WTC11 (cell line): ENCODE measurements around the gene THRSP. TPM values are rescaled to one million over a fixed set of nuclear protein-coding genes. Genes with fewer than 3 reads are reported as not detected.

Experiments
- CBFB ChIP-seq: sonication (generic); formaldehyde crosslinking; IDR thresholded peaks from 2 replicates; pipeline ENCODE4 v1.8.1; 2022; ENCODE audit warnings: mild to moderate bottlenecking, low read depth, missing genetic modification reagents
- CREM ChIP-seq: sonication (generic); formaldehyde crosslinking; IDR thresholded peaks from 2 replicates; pipeline ENCODE4 v1.8.1; 2022; ENCODE audit warnings: mild to moderate bottlenecking, missing genetic modification reagents, moderate library complexity
- GRHL2 ChIP-seq: fragments of 250-450 bp; sonication (Bioruptor Pico); IDR thresholded peaks from 2 replicates; pipeline ENCODE4 v1.8.0; 2022; ENCODE audit warnings: mild to moderate bottlenecking, moderate library complexity; ENCODE audit not compliant: insufficient replicate concordance, severe bottlenecking
- GTF2I ChIP-seq: fragments of 250-450 bp; sonication (Bioruptor Pico); conservative IDR thresholded peaks from 2 replicates; pipeline ENCODE4 v1.4.0; 2021; ENCODE audit warnings: mild to moderate bottlenecking
- KAT7 ChIP-seq: sonication (generic); formaldehyde crosslinking; IDR thresholded peaks from 2 replicates; pipeline ENCODE4 v1.8.1; 2023; ENCODE audit warnings: missing genetic modification reagents, mild to moderate bottlenecking, borderline replicate concordance
- SMAD4 ChIP-seq: sonication (generic); formaldehyde crosslinking; IDR thresholded peaks from 2 replicates; pipeline ENCODE4 v1.8.0; 2022; ENCODE audit warnings: mild to moderate bottlenecking, missing genetic modification reagents
- SOX15 ChIP-seq: fragments of 250-450 bp; sonication (Bioruptor Pico); IDR thresholded peaks from 2 replicates; pipeline ENCODE4 v1.9.0; 2021; ENCODE audit warnings: mild to moderate bottlenecking
- TEAD1 ChIP-seq: sonication (generic); formaldehyde crosslinking; IDR thresholded peaks from 2 replicates; pipeline ENCODE4 v1.8.0; 2022; ENCODE audit warnings: mild to moderate bottlenecking, missing genetic modification reagents
- TEAD4 ChIP-seq: sonication (generic); formaldehyde crosslinking; IDR thresholded peaks from 2 replicates; pipeline ENCODE4 v1.8.0; 2022; ENCODE audit warnings: mild to moderate bottlenecking, missing genetic modification reagents
- ZNF121 ChIP-seq: sonication (generic); formaldehyde crosslinking; IDR thresholded peaks from 2 replicates; pipeline ENCODE4 v1.8.0; 2023; ENCODE audit warnings: missing genetic modification reagents
- ZNF263 ChIP-seq: sonication (generic); formaldehyde crosslinking; IDR thresholded peaks from 2 replicates; pipeline ENCODE4 v1.8.1; 2022; ENCODE audit warnings: low read depth, mild to moderate bottlenecking, moderate library complexity, missing genetic modification reagents
- total RNA-seq: library from RNA; stranded (reverse); gene quantifications from 3 replicates; pipeline ENCODE4 v1.2.3, GENCODE V29; 2021
- TF ChIP-seq, protein P1 (sequence below): fragments of 250-450 bp; sonication (Bioruptor Pico); IDR thresholded peaks from 2 replicates; pipeline ENCODE4 v1.9.0; 2021; ENCODE audit warnings: moderate library complexity, mild to moderate bottlenecking, inconsistent platforms, borderline replicate concordance
- TF ChIP-seq, protein P2 (sequence below): sonication (generic); formaldehyde crosslinking; IDR thresholded peaks from 2 replicates; pipeline ENCODE4 v1.8.1; 2023; ENCODE audit warnings: mild to moderate bottlenecking, missing genetic modification reagents
- TF ChIP-seq, protein P3 (sequence below): sonication (generic); formaldehyde crosslinking; IDR thresholded peaks from 2 replicates; pipeline ENCODE4 v1.8.1; 2023; ENCODE audit warnings: mild to moderate bottlenecking, missing genetic modification reagents, borderline replicate concordance
- TF ChIP-seq, protein P4 (sequence below): sonication (generic); formaldehyde crosslinking; IDR thresholded peaks from 2 replicates; pipeline ENCODE4 v1.8.0; 2023; ENCODE audit warnings: mild to moderate bottlenecking, missing genetic modification reagents
- TF ChIP-seq, protein P5 (sequence below): sonication (generic); formaldehyde crosslinking; IDR thresholded peaks from 2 replicates; pipeline ENCODE4 v1.8.0; 2022; ENCODE audit warnings: missing genetic modification reagents
- TF ChIP-seq, protein P6 (sequence below): fragments of 200-600 bp; IDR thresholded peaks from 2 replicates; pipeline ENCODE4 v1.8.0; 2022; ENCODE audit warnings: antibody characterized with exemption
- TF ChIP-seq, protein P7 (sequence below): sonication (generic); formaldehyde crosslinking; IDR thresholded peaks from 2 replicates; pipeline ENCODE4 v1.8.0; 2023; ENCODE audit warnings: missing genetic modification reagents

Gene THRSP
- total RNA-seq, 1 experiment from 2014 or later, result not detected

DNA sequence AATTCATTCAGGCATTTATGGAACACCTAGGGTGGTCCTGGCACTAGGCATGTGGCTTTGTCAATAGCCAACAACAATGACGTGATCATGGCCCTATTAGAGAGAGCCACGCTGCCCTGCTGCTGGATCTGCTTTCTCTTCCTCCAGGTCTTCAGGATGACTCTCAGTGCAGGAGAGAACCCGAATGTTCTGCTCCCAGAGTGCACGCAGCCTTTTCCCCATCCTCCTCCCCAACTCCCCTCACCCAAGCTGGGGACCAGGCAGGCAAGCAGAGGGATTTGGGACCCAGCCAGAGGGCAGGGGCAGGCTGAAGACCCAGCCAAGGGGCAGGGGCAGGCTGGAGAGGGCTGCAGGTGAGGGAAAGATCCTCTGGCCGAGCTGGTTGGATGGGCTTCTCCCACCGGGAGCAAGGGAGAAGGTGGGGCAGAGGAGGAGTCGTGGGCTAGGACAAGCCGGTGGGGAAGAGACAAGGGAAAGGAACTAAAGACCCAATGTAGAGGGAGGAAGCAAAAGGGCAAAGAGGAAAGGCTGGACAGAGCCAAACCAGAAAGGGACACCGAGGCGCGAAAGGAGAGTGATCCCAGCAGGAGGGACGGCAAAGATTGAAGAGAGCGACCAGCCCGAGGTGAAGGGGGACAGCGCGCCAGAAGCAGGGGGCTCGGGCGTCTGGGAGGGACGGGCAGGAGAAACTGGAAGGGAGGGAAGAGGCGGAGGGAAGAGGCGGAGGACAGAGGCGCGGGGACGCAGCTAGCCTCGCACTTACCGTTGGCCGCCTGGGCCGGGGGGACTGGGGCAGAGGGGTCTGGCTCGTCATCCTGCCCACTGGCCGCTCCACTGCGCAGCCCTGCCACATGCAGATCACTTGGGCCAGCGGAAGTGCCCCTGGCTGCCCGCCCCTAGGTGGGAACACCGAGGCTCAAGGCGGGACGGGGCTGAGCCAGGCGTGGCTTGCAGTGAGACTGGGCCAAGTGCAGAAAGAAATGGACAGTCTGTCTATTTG lies 41.0 kb upstream of the THRSP start, which contains the start of gene KCTD14 (continued):
- TF ChIP-seq, protein P1, sequence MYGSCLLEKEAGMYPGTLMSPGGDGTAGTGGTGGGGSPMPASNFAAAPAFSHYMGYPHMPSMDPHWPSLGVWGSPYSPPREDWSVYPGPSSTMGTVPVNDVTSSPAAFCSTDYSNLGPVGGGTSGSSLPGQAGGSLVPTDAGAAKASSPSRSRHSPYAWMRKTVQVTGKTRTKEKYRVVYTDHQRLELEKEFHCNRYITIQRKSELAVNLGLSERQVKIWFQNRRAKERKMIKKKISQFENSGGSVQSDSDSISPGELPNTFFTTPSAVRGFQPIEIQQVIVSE (CRISPR knock-in tag), result no peak
- TF ChIP-seq KAT7 (CRISPR knock-in tag) (0 out of 2 replicates have a peak, but pooled peaks have one; percentile 25), TEAD4 (no peak), ZNF121 (CRISPR knock-in tag) (peak; percentile 83), ZNF263 (CRISPR knock-in tag) (no peak), SMAD4 (CRISPR knock-in tag) (no peak), CREM (peak; percentile 54; the same call in 1 of the 2 replicates), CBFB (CRISPR knock-in tag) (peak; percentile 36; the same call in 1 of the 2 replicates), TEAD1 (CRISPR knock-in tag) (peak; percentile 42; the same call in 1 of the 2 replicates), GRHL2 (CRISPR knock-in tag) (no peak), SOX15 (CRISPR knock-in tag) (no peak), GTF2I (CRISPR knock-in tag) (no peak)
- TF ChIP-seq, protein P2, sequence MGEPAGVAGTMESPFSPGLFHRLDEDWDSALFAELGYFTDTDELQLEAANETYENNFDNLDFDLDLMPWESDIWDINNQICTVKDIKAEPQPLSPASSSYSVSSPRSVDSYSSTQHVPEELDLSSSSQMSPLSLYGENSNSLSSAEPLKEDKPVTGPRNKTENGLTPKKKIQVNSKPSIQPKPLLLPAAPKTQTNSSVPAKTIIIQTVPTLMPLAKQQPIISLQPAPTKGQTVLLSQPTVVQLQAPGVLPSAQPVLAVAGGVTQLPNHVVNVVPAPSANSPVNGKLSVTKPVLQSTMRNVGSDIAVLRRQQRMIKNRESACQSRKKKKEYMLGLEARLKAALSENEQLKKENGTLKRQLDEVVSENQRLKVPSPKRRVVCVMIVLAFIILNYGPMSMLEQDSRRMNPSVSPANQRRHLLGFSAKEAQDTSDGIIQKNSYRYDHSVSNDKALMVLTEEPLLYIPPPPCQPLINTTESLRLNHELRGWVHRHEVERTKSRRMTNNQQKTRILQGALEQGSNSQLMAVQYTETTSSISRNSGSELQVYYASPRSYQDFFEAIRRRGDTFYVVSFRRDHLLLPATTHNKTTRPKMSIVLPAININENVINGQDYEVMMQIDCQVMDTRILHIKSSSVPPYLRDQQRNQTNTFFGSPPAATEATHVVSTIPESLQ (CRISPR knock-in tag), result no peak
- TF ChIP-seq, protein P3, sequence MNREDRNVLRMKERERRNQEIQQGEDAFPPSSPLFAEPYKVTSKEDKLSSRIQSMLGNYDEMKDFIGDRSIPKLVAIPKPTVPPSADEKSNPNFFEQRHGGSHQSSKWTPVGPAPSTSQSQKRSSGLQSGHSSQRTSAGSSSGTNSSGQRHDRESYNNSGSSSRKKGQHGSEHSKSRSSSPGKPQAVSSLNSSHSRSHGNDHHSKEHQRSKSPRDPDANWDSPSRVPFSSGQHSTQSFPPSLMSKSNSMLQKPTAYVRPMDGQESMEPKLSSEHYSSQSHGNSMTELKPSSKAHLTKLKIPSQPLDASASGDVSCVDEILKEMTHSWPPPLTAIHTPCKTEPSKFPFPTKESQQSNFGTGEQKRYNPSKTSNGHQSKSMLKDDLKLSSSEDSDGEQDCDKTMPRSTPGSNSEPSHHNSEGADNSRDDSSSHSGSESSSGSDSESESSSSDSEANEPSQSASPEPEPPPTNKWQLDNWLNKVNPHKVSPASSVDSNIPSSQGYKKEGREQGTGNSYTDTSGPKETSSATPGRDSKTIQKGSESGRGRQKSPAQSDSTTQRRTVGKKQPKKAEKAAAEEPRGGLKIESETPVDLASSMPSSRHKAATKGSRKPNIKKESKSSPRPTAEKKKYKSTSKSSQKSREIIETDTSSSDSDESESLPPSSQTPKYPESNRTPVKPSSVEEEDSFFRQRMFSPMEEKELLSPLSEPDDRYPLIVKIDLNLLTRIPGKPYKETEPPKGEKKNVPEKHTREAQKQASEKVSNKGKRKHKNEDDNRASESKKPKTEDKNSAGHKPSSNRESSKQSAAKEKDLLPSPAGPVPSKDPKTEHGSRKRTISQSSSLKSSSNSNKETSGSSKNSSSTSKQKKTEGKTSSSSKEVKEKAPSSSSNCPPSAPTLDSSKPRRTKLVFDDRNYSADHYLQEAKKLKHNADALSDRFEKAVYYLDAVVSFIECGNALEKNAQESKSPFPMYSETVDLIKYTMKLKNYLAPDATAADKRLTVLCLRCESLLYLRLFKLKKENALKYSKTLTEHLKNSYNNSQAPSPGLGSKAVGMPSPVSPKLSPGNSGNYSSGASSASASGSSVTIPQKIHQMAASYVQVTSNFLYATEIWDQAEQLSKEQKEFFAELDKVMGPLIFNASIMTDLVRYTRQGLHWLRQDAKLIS (CRISPR knock-in tag), result no peak
- TF ChIP-seq, protein P4, sequence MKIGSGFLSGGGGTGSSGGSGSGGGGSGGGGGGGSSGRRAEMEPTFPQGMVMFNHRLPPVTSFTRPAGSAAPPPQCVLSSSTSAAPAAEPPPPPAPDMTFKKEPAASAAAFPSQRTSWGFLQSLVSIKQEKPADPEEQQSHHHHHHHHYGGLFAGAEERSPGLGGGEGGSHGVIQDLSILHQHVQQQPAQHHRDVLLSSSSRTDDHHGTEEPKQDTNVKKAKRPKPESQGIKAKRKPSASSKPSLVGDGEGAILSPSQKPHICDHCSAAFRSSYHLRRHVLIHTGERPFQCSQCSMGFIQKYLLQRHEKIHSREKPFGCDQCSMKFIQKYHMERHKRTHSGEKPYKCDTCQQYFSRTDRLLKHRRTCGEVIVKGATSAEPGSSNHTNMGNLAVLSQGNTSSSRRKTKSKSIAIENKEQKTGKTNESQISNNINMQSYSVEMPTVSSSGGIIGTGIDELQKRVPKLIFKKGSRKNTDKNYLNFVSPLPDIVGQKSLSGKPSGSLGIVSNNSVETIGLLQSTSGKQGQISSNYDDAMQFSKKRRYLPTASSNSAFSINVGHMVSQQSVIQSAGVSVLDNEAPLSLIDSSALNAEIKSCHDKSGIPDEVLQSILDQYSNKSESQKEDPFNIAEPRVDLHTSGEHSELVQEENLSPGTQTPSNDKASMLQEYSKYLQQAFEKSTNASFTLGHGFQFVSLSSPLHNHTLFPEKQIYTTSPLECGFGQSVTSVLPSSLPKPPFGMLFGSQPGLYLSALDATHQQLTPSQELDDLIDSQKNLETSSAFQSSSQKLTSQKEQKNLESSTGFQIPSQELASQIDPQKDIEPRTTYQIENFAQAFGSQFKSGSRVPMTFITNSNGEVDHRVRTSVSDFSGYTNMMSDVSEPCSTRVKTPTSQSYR, result no peak
- TF ChIP-seq, protein P5, sequence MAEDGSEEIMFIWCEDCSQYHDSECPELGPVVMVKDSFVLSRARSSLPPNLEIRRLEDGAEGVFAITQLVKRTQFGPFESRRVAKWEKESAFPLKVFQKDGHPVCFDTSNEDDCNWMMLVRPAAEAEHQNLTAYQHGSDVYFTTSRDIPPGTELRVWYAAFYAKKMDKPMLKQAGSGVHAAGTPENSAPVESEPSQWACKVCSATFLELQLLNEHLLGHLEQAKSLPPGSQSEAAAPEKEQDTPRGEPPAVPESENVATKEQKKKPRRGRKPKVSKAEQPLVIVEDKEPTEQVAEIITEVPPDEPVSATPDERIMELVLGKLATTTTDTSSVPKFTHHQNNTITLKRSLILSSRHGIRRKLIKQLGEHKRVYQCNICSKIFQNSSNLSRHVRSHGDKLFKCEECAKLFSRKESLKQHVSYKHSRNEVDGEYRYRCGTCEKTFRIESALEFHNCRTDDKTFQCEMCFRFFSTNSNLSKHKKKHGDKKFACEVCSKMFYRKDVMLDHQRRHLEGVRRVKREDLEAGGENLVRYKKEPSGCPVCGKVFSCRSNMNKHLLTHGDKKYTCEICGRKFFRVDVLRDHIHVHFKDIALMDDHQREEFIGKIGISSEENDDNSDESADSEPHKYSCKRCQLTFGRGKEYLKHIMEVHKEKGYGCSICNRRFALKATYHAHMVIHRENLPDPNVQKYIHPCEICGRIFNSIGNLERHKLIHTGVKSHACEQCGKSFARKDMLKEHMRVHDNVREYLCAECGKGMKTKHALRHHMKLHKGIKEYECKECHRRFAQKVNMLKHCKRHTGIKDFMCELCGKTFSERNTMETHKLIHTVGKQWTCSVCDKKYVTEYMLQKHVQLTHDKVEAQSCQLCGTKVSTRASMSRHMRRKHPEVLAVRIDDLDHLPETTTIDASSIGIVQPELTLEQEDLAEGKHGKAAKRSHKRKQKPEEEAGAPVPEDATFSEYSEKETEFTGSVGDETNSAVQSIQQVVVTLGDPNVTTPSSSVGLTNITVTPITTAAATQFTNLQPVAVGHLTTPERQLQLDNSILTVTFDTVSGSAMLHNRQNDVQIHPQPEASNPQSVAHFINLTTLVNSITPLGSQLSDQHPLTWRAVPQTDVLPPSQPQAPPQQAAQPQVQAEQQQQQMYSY (CRISPR knock-in tag), result peak; percentile 87
- TF ChIP-seq, protein P6, sequence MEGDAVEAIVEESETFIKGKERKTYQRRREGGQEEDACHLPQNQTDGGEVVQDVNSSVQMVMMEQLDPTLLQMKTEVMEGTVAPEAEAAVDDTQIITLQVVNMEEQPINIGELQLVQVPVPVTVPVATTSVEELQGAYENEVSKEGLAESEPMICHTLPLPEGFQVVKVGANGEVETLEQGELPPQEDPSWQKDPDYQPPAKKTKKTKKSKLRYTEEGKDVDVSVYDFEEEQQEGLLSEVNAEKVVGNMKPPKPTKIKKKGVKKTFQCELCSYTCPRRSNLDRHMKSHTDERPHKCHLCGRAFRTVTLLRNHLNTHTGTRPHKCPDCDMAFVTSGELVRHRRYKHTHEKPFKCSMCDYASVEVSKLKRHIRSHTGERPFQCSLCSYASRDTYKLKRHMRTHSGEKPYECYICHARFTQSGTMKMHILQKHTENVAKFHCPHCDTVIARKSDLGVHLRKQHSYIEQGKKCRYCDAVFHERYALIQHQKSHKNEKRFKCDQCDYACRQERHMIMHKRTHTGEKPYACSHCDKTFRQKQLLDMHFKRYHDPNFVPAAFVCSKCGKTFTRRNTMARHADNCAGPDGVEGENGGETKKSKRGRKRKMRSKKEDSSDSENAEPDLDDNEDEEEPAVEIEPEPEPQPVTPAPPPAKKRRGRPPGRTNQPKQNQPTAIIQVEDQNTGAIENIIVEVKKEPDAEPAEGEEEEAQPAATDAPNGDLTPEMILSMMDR, result no peak
- TF ChIP-seq, protein P7, sequence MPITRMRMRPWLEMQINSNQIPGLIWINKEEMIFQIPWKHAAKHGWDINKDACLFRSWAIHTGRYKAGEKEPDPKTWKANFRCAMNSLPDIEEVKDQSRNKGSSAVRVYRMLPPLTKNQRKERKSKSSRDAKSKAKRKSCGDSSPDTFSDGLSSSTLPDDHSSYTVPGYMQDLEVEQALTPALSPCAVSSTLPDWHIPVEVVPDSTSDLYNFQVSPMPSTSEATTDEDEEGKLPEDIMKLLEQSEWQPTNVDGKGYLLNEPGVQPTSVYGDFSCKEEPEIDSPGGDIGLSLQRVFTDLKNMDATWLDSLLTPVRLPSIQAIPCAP (CRISPR knock-in tag), result no peak
